OCI-LY7 (cell line): Measurements from ENCODE around the gene DUOX1. TPM values are rescaled to one million over a fixed set of nuclear protein-coding genes. Genes with fewer than 3 reads are reported as not detected.

Source experiments
- BruUV-seq: library from RNA; stranded (reverse); fragments of 400-500 nt; replicated peaks from 2 replicates; lab custom pipeline; 2021; lab: Mats Ljungman, UMichigan
- CTCF ChIA-PET: fragments of 300-600 bp; sonication (Branson Sonifier 250); formaldehyde crosslinking; loops from one replicate; lab custom pipeline; 2022; ENCODE audit warnings: antibody characterized with exemption; ENCODE audit not compliant: unreplicated experiment; lab: Charles Lee
- POLR2A ChIA-PET: fragments of 300-600 bp; sonication (Branson Sonifier 250); formaldehyde crosslinking; loops from one replicate; lab custom pipeline; 2022; ENCODE audit warnings: antibody characterized with exemption; lab: Charles Lee
- DNase-seq: peaks from one replicate; pipeline ENCODE4 v3.0.0-alpha.2; 2015; ENCODE audit warnings: low spot score
- H2AFZ ChIP-seq: fragments of 200-600 bp; sonication (generic), shearing (Covaris generic); 2 replicates; pipeline ENCODE4 v1.6.1; 2014; ENCODE audit warnings: mild to moderate bottlenecking, antibody characterized with exemption, low read length, moderate library complexity
- H3K27ac ChIP-seq: fragments of 200-600 bp; sonication (generic); 2 replicates; pipeline ENCODE4 v1.5.1; 2014; ENCODE audit warnings: mixed run types, low read depth, mild to moderate bottlenecking, moderate library complexity, low read length, inconsistent platforms; ENCODE audit not compliant: poor library complexity, severe bottlenecking
- H3K36me3 ChIP-seq: fragments of 200-600 bp; sonication (generic); 2 replicates; pipeline ENCODE4 v1.6.1; 2014; ENCODE audit warnings: mild to moderate bottlenecking, antibody characterized with exemption, low read length, moderate library complexity, mixed read lengths; ENCODE audit not compliant: insufficient read depth
- H3K4me1 ChIP-seq: fragments of 200-600 bp; sonication (generic); 2 replicates; pipeline ENCODE4 v1.5.1; 2014; ENCODE audit warnings: mild to moderate bottlenecking, low read length; ENCODE audit not compliant: insufficient read depth, poor library complexity, severe bottlenecking
- H3K4me2 ChIP-seq: fragments of 200-600 bp; sonication (generic); 2 replicates; pipeline ENCODE4 v1.6.1; 2014; ENCODE audit warnings: mild to moderate bottlenecking, low read length
- H3K4me3 ChIP-seq: fragments of 200-600 bp; sonication (generic); 2 replicates; pipeline ENCODE4 v1.5.1; 2014; ENCODE audit warnings: mild to moderate bottlenecking, low read depth, low read length; ENCODE audit not compliant: poor library complexity, severe bottlenecking
- H3K79me2 ChIP-seq: fragments of 200-600 bp; sonication (generic); 2 replicates; pipeline ENCODE4 v1.6.1; 2016; ENCODE audit warnings: low read depth, mild to moderate bottlenecking, low read length, moderate library complexity, mixed read lengths; ENCODE audit not compliant: insufficient read depth
- H3K9me2 ChIP-seq: fragments of 200-600 bp; sonication (generic); 2 replicates; pipeline ENCODE4 v1.6.1; 2016; ENCODE audit warnings: mild to moderate bottlenecking, low read length, mixed read lengths; ENCODE audit not compliant: insufficient read depth
- H3K9me3 ChIP-seq: fragments of 200-600 bp; sonication (generic); 2 replicates; pipeline ENCODE4 v1.6.1; 2014; ENCODE audit warnings: mild to moderate bottlenecking, mixed run types, low read length, mixed read lengths
- H4K20me1 ChIP-seq: fragments of 200-600 bp; sonication (generic); 2 replicates; pipeline ENCODE4 v1.6.1; 2014; ENCODE audit warnings: mild to moderate bottlenecking, antibody characterized with exemption, low read length, moderate library complexity, mixed read lengths; ENCODE audit not compliant: insufficient read depth
- EZH2phosphoT487 ChIP-seq: fragments of 200-600 bp; sonication (generic); IDR thresholded peaks from 2 replicates; pipeline ENCODE4 v1.6.1; 2018; ENCODE audit warnings: low read depth, borderline replicate concordance, mild to moderate bottlenecking, mixed run types, antibody characterized with exemption, low read length, moderate library complexity, mixed read lengths
- intact Hi-C: fragments of 100-400 bp; cut with micrococcal nuclease; formaldehyde crosslinking; loops from one replicate; pipeline ENCODE4 v1.10.0; 2022; ENCODE audit not compliant: unreplicated experiment
- total RNA-seq, 2 experiments: library from RNA; depleted of rRNA in 1 of 2; stranded (reverse); fragments of >200 nt in 1 of 2; shearing (Covaris generic) in 1 of 2; gene quantifications; 2 replicates each; pipeline ENCODE4 v1.2.3, GENCODE V29; 2014 to 2022
- TF ChIP-seq, protein P1 (sequence below): fragments of 200-600 bp; sonication (generic); conservative IDR thresholded peaks from 2 replicates; pipeline ENCODE4 v1.5.1; 2014; ENCODE audit warnings: mild to moderate bottlenecking, antibody characterized with exemption, low read length, moderate library complexity, mixed read lengths

The DUOX1 gene
- total RNA-seq, 2 experiments from 2014 or later = not detected

GRCh38 chr15:45105586-45105985, 24.2 kb upstream of the DUOX1 start:
- POLR2A ChIA-PET = no interaction called here
- no peaks in the 10 kb centered on the region for H4K20me1 ChIP-seq
- intact Hi-C loops = no loop called here

GRCh38 chr15:45106002-45106790, 23.6 kb upstream of the DUOX1 start:
- Histone ChIP-seq H2AFZ (no peak overlapping the region), H3K4me1 (no peaks in the 10 kb centered on the region), H3K4me2 (no peak overlapping the region), H3K9me2 (no peaks in the 10 kb centered on the region), H3K79me2 (no peaks in the 10 kb centered on the region), H3K9me3 (no peaks in the 10 kb centered on the region), H3K27ac (no peak overlapping the region), H3K36me3 (no peaks in the 10 kb centered on the region), H3K4me3 (no peak overlapping the region), H4K20me1 (no peaks in the 10 kb centered on the region)
- TF ChIP-seq, protein P1, sequence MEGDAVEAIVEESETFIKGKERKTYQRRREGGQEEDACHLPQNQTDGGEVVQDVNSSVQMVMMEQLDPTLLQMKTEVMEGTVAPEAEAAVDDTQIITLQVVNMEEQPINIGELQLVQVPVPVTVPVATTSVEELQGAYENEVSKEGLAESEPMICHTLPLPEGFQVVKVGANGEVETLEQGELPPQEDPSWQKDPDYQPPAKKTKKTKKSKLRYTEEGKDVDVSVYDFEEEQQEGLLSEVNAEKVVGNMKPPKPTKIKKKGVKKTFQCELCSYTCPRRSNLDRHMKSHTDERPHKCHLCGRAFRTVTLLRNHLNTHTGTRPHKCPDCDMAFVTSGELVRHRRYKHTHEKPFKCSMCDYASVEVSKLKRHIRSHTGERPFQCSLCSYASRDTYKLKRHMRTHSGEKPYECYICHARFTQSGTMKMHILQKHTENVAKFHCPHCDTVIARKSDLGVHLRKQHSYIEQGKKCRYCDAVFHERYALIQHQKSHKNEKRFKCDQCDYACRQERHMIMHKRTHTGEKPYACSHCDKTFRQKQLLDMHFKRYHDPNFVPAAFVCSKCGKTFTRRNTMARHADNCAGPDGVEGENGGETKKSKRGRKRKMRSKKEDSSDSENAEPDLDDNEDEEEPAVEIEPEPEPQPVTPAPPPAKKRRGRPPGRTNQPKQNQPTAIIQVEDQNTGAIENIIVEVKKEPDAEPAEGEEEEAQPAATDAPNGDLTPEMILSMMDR = no peak
- DNase-seq = no peak
- ChIA-PET POLR2A (no interaction called here), CTCF (no interaction called here)
- intact Hi-C loops = no loop called here
- no TSS peak for BruUV-seq

More at GRCh38 chr15:45105586-45105985, 24.2 kb upstream of the DUOX1 start:
- Histone ChIP-seq H3K4me1 (no peaks in the 10 kb centered on the region), H3K9me2 (no peaks in the 10 kb centered on the region), H3K9me3 (no peaks in the 10 kb centered on the region), H3K27ac (no peak overlapping the region), H3K79me2 (no peaks in the 10 kb centered on the region), H3K4me3 (no peak overlapping the region), H2AFZ (no peak overlapping the region), H3K4me2 (no peak overlapping the region), H3K36me3 (no peaks in the 10 kb centered on the region)
- CTCF ChIA-PET = no interaction called here
- no peak for TF ChIP-seq EZH2phosphoT487
- TF ChIP-seq, protein P1 = no peak
- no TSS peak for BruUV-seq
- DNase-seq = no peak

- Histone ChIP-seq H3K9me2 (no peaks in the 10 kb centered on the region), H3K79me2 (no peaks in the 10 kb centered on the region), H4K20me1 (no peaks in the 10 kb centered on the region), H3K4me3 (no peak overlapping the region), H3K9me3 (no peaks in the 10 kb centered on the region), H3K36me3 (no peaks in the 10 kb centered on the region), H3K27ac (no peak overlapping the region), H3K4me1 (no peaks in the 10 kb centered on the region), H2AFZ (no peak overlapping the region), H3K4me2 (no peak overlapping the region)
- intact Hi-C loops = no loop called here
- DNase-seq = no peak
- BruUV-seq = no TSS peak
- ChIA-PET CTCF (no interaction called here), POLR2A (interaction anchor here (1.2 kb wide), 1 partner anchor 90 kb away, joined by 3 read pairs; no protein-coding TSS in a partner anchor)
- no peak for TF ChIP-seq EZH2phosphoT487
- TF ChIP-seq, protein P1 = no peak
Observed at GRCh38 chr15:45107941-45108630, 21.7 kb upstream of the DUOX1 start.
